ENCODE measurements around the gene AK5.

DNA sequence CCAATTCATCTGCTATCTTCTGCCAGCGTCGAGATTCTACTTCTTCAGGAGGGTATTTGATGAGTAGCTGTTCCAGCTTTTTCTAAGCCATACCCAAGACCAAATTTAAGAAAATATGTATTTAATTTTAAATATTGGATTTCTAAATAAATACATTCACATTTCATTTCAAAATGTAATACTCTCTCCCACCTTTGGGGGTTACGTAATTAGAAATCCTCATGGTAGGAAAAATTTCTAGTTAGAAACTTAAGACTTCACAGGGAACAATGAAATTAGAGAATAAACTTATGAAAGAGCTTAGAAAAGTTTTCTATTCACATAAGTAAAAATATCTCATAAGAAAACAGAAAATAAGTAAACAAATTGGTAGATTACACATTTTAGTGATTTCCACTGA, 297.7 kb downstream of the AK5 start:
- TF ChIP-seq, protein P1, sequence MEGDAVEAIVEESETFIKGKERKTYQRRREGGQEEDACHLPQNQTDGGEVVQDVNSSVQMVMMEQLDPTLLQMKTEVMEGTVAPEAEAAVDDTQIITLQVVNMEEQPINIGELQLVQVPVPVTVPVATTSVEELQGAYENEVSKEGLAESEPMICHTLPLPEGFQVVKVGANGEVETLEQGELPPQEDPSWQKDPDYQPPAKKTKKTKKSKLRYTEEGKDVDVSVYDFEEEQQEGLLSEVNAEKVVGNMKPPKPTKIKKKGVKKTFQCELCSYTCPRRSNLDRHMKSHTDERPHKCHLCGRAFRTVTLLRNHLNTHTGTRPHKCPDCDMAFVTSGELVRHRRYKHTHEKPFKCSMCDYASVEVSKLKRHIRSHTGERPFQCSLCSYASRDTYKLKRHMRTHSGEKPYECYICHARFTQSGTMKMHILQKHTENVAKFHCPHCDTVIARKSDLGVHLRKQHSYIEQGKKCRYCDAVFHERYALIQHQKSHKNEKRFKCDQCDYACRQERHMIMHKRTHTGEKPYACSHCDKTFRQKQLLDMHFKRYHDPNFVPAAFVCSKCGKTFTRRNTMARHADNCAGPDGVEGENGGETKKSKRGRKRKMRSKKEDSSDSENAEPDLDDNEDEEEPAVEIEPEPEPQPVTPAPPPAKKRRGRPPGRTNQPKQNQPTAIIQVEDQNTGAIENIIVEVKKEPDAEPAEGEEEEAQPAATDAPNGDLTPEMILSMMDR (IDR thresholded peaks at IDR 0.05; ENCODE audit: low read depth, low read length): no peak
- no peak for TF ChIP-seq EZH2phosphoT487 (IDR thresholded peaks at IDR 0.05; ENCODE audit: low read depth)

Data from OCI-LY3 (cell line).